Testis (tissue), 2 donors: ENCODE measurements around the gene MYO7A.

Source experiments
- POLR2A ChIP-seq: fragments of 450-650 bp; IDR thresholded peaks from one replicate; pipeline ENCODE4 v1.6.1; 2017; ENCODE audit warnings: antibody characterized with exemption, mild to moderate bottlenecking, moderate library complexity
- TF ChIP-seq, protein P1 (sequence below), 3 experiments: fragments of 450-650 bp in 2 of 3; fragments of 200-600 bp in 1 of 3; sonication (generic) in 1 of 3; IDR thresholded peaks; one replicate each; pipeline ENCODE4 v1.5.1; 2016 to 2019; ENCODE audit warnings: antibody characterized with exemption in 3 of 3, mild to moderate bottlenecking in 2 of 3, moderate library complexity in 1 of 3

DNA sequence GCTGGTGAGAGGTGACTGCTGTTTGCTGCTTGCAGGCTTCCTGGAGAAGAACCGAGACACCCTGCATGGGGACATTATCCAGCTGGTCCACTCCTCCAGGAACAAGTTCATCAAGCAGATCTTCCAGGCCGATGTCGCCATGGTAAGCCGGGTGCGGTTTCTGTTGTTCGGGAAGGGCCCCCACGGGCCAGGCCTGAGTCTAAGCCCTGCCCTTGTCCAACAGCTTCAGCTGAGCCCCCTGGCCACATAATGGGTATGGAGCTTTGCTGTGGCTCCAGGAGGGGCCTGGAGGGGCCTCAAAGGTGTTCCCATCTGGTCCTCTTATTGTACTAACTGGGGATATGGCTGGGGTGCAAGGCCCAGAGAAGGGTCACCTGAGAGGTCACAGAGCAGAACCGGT lies 38.0 kb downstream of the MYO7A start:
- TF ChIP-seq, protein P1, sequence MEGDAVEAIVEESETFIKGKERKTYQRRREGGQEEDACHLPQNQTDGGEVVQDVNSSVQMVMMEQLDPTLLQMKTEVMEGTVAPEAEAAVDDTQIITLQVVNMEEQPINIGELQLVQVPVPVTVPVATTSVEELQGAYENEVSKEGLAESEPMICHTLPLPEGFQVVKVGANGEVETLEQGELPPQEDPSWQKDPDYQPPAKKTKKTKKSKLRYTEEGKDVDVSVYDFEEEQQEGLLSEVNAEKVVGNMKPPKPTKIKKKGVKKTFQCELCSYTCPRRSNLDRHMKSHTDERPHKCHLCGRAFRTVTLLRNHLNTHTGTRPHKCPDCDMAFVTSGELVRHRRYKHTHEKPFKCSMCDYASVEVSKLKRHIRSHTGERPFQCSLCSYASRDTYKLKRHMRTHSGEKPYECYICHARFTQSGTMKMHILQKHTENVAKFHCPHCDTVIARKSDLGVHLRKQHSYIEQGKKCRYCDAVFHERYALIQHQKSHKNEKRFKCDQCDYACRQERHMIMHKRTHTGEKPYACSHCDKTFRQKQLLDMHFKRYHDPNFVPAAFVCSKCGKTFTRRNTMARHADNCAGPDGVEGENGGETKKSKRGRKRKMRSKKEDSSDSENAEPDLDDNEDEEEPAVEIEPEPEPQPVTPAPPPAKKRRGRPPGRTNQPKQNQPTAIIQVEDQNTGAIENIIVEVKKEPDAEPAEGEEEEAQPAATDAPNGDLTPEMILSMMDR (IDR thresholded peaks at IDR 0.05), result no peak
- no peak for TF ChIP-seq POLR2A
